ENCODE results near the gene STAMBPL1. TPM values are rescaled to one million over a fixed set of nuclear protein-coding genes. Genes with fewer than 3 reads are reported as not detected.
A peak's percentile ranks its signal among the peaks of the same experiment; 100 is the strongest.

STAMBPL1 gene
- total RNA-seq, 1 experiment from 2014 or later: 33.5 TPM

DNA sequence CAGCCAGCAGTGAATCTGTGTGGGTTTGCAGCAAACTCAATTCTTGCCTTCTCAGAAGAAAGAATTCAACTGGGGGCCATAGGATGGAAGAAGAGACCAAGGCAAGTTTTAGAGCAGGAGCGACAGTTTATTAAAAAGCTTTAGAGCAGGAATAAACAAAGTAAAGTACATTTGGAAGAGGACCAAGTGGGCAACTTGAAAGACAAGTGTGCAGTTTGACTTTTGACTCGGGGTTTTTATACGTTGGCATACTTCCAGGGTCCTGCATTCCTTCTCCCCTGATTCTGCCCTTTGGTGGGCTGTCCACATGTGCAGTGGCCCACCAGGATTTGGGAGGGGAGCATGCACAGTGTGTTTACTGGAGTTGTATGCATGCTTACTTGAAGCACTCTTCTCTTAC, 25.4 kb upstream of the STAMBPL1 start:
- no peak for DNase-seq (ENCODE audit: low read depth)

DNA sequence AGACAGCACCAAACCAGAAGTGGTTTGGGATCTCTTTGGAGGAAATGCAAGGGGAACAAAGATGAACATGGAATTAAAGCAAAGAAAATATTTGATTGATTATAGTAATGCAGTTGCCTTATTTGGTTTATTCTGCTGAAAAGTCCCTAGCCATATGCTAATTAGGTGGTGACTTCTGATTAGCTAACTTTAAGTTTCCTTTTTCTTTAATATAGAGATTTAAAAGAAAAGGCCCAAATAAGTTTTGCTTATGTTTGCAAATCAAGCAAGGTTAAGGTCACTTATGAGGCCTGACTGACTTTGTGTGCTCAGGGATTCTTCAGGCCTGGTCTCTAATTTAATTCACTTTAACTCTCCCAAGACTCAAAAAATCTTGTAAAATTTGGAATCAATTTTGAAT, 22.2 kb upstream of the STAMBPL1 start:
- no peak for DNase-seq (ENCODE audit: low read depth)

DNA sequence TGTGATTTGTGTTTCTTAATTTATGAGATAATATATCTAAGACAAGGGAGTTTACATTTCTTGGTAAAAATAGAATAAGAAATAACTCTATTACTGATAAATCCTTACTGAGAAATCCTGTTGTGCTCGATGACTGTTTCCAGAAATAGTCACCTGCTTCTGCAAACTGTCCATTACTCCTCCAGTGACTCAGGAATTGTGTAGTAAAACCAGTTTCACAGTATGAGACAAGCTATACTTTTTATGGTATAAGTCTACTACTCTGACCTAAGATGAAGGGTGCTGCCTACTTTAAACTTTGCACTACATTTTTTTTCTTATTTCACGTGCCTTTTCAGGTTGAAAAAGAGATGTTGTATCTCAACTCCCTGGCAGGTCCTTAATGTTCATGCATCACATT, 21.6 kb upstream of the STAMBPL1 start:
- DNase-seq (ENCODE audit: low read depth): no peak

DNA sequence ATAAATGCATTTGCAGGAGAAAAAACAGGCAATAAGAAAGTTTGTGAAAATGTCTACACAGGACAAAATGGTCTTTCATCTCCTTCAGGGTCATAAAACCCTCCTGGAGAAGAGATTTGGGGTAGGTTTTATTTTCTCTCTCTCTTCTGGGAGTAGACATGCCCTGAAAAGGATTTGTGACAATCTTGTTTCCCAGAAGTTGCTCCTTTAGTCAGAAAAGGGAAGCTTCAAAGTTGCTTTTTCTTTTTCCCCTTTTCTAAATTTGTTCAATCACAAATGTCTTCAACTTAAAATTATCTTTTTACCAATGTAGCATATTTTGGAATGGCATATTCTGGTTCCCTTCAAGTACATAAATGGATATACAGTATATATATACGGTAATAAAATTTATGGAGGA, 19.0 kb upstream of the STAMBPL1 start:
- no peak for DNase-seq (ENCODE audit: low read depth)

- peak; percentile 38 for DNase-seq (ENCODE audit: low read depth)
Measured at GRCh38 chr10:88865281-88865876, 14.7 kb upstream of the STAMBPL1 start.

- DNase-seq (ENCODE audit: low read depth): no peak
Measured at GRCh38 chr10:88866454-88866853, 13.6 kb upstream of the STAMBPL1 start.

- DNase-seq (ENCODE audit: low read depth): no peak
Measured at GRCh38 chr10:88870089-88870488, 10.0 kb upstream of the STAMBPL1 start.

DNA sequence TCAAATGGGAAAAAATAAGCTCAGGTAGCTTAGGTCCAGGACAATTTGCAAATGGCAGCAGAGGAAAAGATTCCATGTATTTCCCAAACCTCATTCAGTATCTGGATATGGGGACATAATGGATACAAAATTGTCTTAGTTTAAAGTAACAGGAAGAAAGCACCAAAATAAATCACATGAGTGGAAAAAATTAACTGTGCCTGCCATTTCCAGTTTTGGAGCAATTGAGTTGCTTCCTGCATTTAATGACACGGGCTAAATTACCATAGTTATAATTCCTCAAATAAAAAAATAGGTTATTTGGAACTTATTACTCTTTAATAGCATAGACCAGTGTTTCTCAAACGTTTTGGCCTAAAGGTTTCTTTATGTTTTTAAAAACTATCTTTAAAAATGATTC, 6.3 kb upstream of the STAMBPL1 start:
- no peak for DNase-seq (ENCODE audit: low read depth)

GRCh38 chr10:88874281-88874680, 5.8 kb upstream of the STAMBPL1 start:
- no peak for DNase-seq (ENCODE audit: low read depth)

DNA sequence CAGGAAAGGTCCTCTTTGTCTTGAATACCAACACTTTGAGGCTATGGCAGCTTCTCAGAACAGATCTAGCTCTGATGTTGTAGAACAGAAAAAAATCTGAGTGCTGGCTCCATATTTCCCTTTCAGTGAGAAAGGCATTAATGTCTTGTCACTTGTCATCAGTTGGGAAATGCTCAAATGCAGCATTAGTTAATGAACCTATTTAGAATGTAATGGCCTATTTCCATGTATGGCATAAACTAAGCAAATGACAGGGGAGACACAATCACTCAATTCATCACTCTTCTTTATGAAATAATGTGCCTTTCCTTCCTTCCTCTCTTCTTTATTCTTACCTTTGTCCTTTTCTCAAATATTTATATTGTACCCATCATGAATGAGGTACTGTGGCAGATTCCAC, 5.0 kb upstream of the STAMBPL1 start:
- no peak for DNase-seq (ENCODE audit: low read depth)

- DNase-seq (ENCODE audit: low read depth): no peak
Measured at GRCh38 chr10:88877298-88877697, 2.7 kb upstream of the STAMBPL1 start.

DNA sequence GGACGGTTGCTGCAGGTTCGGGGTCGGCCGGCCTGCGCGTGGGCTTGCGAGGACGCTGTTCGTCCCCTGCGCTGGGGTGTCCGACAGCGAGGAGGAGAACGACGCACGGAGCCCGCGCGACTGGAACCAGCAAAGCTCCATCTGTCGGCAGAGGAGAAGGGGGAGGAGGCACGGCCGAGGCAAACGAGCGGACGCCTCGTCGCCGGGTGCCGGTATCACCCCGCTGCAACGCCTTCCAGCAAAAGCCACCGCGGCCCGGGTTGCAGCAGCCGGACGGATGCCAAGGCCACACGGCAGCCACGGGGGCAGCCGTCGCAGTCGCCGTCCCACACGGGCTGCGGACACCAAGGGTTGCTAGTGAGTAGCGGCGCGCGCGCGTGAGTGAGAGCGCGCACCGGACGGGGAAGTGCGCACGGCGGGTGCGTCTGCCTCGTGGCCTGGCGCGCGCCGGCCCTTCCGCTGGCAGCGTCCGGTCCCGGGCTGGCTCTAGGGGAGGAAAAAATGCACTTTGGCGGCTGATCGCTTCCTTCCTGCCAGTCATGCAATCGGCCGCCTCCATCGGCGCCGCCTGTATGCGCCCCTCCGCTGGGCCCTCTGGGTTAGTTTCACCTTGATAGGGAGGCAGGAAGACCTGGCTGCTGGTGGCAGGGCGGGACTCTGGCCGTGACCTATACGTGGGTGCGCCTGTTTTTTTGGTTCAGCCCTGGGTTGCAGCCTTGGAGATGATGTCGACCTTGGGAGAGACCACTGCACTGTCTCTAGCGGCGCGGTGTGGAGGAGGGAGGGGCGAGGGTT, 434 bp downstream of the STAMBPL1 start:
- DNase-seq (ENCODE audit: low read depth): peak; percentile 92

GRCh38 chr10:88881320-88881719, 1.3 kb downstream of the STAMBPL1 start:
- no peak for DNase-seq (ENCODE audit: low read depth)

DNA sequence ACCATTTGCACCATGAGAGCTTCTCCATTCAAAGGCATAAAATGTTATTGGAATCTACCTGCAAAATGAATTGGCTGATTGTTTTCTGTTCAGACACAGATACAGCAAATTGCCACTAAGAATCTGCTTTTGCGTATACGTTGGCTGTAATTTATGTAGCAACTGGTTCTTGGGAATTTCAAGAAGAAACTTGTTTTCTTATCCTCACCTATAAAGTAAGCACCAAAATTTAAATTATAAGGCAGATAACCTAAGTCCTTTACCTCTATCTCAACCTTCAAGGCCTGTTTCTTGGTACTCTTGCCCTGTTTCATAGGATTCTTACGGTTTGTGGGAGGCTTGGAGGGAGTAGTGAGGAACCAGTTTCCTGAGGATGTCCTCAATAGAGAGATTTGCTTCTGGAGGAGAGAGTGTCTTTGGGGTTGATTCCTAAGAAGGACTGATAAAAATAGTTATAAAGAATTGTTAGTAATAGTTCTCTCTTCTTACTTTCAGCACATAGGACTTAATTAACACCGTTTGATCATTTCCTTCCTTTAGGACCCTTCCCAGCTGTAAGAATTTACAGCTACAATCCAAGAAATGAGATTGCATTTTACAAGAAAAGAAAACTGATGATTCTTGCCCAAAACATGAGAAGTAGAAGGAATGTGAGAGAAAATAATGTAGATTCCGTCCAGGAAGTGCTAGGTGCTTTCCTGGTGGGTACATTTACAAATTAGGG, 2.0 kb downstream of the STAMBPL1 start:
- no peak for DNase-seq (ENCODE audit: low read depth)

- DNase-seq (ENCODE audit: low read depth): peak; percentile 82
Measured at GRCh38 chr10:88882646-88883447, 2.8 kb downstream of the STAMBPL1 start.

DNA sequence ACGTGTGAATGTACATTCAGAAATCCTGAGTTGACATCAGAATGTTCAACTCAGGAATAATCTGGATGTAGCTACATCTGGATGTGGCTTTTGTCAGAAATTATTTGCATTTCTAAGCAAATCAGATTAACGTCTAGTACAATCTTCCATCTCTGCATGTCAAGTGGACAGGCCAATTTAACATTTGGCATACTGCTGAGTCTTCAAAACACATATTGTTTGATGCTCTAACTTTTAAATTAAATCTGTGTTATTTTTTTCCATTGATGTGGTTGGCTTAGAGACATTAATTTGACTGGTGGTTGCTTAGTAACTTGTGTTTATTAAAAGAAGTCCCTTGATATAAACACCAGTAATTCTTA, 3.4 kb downstream of the STAMBPL1 start:
- DNase-seq (ENCODE audit: low read depth): no peak

GRCh38 chr10:88886557-88886956, 6.5 kb downstream of the STAMBPL1 start:
- no peak for DNase-seq (ENCODE audit: low read depth)

GRCh38 chr10:88888810-88889445, 8.9 kb downstream of the STAMBPL1 start:
- no peak for DNase-seq (ENCODE audit: low read depth)

GRCh38 chr10:88889559-88890337, 9.7 kb downstream of the STAMBPL1 start:
- DNase-seq (ENCODE audit: low read depth): no peak

GRCh38 chr10:88890681-88891381, 10.8 kb downstream of the STAMBPL1 start:
- DNase-seq (ENCODE audit: low read depth): no peak
